ENCODE data around the gene PPFIA2. TPM values are rescaled to one million over a fixed set of nuclear protein-coding genes. Genes with fewer than 3 reads are reported as not detected.

PPFIA2 gene
- 1 to 10 TPM; 4.4 to 7.2 (median 5.8) TPM for polyA plus RNA-seq (ENCODE audit: insufficient read length in 4 of 4)

- peak in 3 of 4 donors; percentile 1 to 31 (median 11) for DNase-seq (ENCODE audit: low read depth in 4 of 4, low spot score in 2 of 4)
Measured at GRCh38 chr12:81759190-81760051, at the start of gene PPFIA2. Gene PPFIA2, minus strand, starts transcription at chr12:81759350.

DNA sequence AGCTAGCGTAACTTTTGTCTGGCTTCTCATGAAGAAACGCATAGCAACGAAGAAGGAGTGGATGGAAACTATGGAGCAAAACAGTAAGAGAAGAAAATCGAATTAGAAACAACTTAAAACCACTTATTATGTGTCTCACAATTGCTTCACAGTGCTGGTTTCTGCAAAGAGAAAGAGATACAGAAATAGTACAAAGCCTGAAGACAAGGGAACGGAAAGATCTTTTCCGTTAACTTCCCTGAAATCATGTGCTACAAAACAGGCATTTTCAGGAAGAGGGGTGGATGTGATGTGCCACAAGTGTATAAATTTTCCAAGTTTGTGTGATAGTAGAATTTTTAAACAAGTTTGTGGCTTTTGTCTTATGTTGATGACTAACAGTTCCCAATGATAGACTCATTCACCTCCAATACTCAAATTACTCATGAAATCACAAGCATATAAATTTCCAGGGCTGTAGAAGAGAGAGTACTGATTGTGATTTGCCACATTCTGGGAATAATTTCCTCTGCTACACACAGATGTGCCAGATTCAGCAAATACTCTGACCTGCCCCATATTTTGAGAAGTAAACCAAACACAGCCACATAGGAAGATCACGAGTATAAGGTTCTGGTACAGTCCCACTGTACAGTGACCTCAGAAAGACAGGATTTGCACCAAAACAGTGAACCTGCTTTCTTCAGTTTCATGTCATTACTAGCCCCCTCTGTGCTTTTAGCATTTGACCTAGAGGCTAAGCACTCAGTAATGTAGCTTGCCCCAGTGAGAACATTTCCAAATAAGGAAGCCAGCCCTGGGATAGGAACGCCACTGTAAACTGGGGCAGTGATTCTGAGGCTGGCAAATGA is 41.4 kb upstream of the PPFIA2 start:
- no peak for DNase-seq (ENCODE audit: low read depth in 4 of 4, low spot score in 2 of 4)

DNA sequence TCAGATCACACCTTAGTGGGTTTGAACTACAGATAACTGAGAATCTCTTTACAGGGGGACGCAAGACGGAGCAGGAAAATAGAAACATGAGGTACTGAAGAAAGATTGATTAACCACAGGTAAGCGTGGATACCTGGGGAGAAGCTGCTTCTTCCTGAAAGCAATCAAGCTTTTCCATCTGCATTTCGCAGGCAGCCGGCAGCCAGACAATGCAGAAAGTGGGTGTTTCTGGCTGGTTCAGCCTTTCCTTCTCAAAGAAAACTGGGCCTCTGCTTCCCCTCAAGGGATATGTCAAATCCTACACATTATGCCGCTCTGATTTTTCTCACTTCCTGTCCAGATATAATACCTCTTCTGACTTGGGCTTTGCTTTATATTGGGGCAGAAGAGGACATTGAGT is 39.1 kb upstream of the PPFIA2 start:
- DNase-seq (ENCODE audit: low read depth in 4 of 4, low spot score in 2 of 4): no peak

- DNase-seq (ENCODE audit: low read depth in 4 of 4, low spot score in 2 of 4): no peak
Measured at GRCh38 chr12:81797100-81797499, 38.0 kb upstream of the PPFIA2 start.

GRCh38 chr12:81792666-81793065 is 33.5 kb upstream of the PPFIA2 start:
- no peak for DNase-seq (ENCODE audit: low read depth in 4 of 4, low spot score in 2 of 4)

DNA sequence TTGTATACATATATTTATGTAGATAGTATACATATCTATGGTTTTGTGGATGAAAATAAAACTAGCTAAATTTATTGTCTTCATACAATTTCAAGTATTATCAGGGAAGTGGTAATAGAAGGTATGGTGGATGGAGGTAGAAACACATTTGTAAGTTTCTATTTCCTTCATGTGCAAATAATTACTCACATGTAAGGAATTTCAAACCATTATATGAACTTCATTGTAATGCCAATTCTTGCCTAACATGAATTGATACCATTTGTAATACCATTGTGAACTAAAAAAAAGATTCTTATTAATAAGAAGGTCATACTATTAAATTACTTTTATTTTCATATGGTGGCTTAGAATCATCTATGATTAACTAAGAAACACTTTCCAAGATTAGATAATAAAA is 20.1 kb upstream of the PPFIA2 start:
- DNase-seq (ENCODE audit: low read depth in 4 of 4, low spot score in 2 of 4): no peak

DNA sequence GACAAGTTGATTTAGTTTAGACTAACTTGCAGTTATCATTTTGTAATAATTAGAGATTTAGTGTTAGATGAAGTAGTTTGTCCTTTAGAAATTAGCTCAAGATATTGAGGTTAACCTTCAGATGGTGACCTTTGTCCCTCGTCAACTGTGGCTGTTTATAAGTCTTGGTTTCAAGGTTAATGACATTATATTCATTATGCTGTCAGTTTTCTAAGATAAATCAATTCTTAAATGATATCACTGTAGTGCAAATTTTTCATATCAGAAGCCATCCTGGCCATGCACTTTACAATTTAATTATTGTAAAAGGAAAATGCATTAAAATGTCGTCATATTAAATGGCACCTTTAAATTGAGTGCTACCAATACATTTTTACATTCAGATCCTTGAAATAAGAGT is 19.6 kb upstream of the PPFIA2 start:
- DNase-seq (ENCODE audit: low read depth in 4 of 4, low spot score in 2 of 4): no peak

DNA sequence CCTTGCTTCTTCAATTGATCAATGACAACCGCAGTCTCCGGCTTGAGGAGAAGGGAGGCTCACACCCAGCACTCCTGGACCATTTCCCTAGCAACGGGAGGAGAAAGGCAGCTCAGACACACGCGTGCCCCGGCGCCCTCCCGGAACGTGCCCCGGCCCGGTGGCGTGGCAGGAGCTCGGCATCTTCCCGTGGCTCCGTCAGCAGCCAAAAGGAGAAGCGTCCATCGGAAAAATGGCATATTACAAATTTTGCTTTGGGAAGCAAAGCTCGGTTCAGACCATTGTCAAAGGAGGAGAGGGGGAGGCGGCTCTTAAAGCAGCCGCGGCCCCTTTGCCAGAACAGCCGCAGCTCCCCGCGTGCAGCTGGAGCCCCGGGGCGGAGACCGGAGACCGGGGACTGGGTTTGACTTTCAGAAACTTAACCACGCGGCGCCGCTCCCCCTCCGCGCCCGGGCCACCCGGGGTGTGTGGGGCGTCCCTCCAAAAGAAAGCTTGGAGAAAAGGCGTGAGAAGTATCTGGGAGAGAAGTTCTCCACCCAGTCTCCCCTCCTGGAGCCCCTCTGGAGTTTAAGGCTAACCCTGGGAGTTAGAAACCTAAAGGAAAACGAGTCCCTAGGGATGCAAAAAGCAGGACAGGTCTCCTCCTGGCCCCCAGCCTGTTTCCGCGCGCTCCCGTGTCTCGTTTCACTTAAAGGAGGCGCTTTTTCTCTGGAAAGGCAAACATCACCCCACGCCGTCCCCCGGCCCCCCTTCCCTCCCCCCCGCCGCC is 545 bp downstream of the PPFIA2 start:
- DNase-seq (ENCODE audit: low read depth in 4 of 4, low spot score in 2 of 4): peak in 3 of 4 donors; percentile 11 to 27 (median 21)

DNA sequence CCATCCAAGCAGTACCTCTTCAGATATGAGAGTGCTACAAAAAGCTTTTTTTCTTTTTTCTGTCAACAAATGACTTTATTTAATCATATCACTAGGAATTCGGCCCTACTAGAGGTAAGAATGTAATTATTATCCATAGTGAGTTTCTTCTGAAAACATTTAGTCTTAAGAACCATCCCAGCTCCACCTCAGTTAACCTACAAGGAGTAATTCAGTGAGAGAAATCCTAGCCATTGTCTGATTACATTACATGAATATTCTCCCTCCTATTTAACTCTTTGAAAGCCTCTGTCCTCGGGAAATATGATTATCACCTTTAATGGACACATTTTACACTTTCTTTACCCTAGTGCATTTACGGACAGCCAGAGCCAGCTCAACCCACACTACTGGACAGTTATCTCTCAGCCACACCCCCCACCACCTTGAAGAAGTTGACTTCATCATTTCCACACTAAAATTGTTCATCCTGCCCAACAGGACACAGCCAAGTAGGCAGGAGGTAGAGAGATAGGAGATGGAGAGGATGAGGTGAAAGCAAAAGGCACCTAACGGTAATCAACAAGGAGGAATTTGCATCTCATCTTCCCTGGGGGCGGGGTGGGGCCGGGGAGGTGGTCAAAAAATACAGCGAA is 1.3 kb downstream of the PPFIA2 start:
- no peak for DNase-seq (ENCODE audit: low read depth in 4 of 4, low spot score in 2 of 4)

GRCh38 chr12:81729781-81730180 is 29.4 kb downstream of the PPFIA2 start:
- DNase-seq (ENCODE audit: low read depth in 4 of 4, low spot score in 2 of 4): no peak

GRCh38 chr12:81727391-81727790 is 31.8 kb downstream of the PPFIA2 start:
- no peak for DNase-seq (ENCODE audit: low read depth in 4 of 4, low spot score in 2 of 4)

GRCh38 chr12:81726634-81727033 is 32.5 kb downstream of the PPFIA2 start:
- no peak for DNase-seq (ENCODE audit: low read depth in 4 of 4, low spot score in 2 of 4)

- DNase-seq (ENCODE audit: low read depth in 4 of 4, low spot score in 2 of 4): no peak
Measured at GRCh38 chr12:81723361-81723760, 35.8 kb downstream of the PPFIA2 start.

GRCh38 chr12:81722004-81722403 is 37.1 kb downstream of the PPFIA2 start:
- no peak for DNase-seq (ENCODE audit: low read depth in 4 of 4, low spot score in 2 of 4)

DNA sequence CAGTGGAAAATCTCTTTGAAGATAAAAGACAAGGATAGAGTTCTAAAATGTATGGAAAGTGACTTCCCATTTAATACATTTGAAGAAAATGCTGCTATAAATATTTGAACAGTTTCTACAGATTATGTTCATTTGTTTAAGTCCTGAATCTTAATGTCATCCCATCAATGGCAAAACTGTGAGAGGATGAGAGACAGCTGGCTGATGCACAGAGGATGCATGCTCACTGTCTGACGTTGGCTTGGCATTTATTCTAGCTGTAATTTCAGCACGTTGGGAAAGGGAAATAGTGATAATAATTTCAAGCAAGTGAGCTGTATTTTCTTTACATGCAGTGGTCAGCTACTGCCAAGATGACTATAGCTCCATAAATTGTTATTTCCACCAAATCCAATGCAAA is 40.5 kb downstream of the PPFIA2 start:
- no peak for DNase-seq (ENCODE audit: low read depth in 4 of 4, low spot score in 2 of 4)

GRCh38 chr12:81712536-81712935 is 46.6 kb downstream of the PPFIA2 start:
- DNase-seq (ENCODE audit: low read depth in 4 of 4, low spot score in 2 of 4): no peak

DNA sequence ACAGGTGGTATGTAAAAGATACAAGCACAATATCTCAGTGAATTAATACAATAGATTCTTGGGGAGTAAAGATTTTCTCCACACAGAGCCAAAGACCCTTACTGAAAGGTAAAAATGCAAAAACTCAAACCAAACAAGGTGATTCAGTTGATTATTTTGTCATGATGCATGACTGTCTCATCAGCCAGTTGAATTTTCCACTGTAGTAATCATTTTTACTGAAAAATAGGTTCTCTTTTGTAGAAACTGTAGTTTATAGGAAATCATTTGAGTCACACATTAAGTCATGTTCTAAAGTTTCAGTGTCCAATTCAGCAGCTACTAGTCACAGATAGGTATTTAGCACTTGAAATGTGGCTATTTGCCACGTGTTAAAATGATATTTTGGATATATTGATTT is 53.6 kb downstream of the PPFIA2 start:
- no peak for DNase-seq (ENCODE audit: low read depth in 4 of 4, low spot score in 2 of 4)

GRCh38 chr12:81699551-81699950 is 59.6 kb downstream of the PPFIA2 start:
- DNase-seq (ENCODE audit: low read depth in 4 of 4, low spot score in 2 of 4): no peak

GRCh38 chr12:81692008-81692407 is 67.1 kb downstream of the PPFIA2 start:
- DNase-seq (ENCODE audit: low read depth in 4 of 4, low spot score in 2 of 4): no peak

DNA sequence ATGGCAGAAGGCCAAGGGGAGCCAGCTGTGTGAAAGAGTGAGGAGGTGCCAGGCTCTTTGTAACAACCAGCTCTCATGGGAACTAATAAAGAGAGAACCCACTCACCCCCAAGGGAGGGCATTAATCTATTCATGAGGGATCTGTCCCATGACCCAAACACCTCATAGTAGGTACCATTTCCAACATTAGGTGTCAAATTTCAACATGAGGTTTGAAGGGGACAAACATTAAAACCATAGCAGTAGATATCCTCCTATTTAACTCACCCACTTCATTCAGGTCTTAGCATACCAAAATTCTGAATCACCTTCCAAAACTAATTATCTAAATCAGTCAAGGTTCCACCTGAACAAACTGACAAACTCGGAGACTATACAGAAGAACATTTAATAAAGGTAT is 75.3 kb downstream of the PPFIA2 start:
- no peak for DNase-seq (ENCODE audit: low read depth in 4 of 4, low spot score in 2 of 4)

All from left renal cortex interstitium (tissue), 4 donors.